ENCODE data around the gene SRD5A3. TPM values are rescaled to one million over a fixed set of nuclear protein-coding genes. Genes with fewer than 3 reads are reported as not detected.
A peak's percentile ranks its signal among the peaks of the same experiment; 100 is the strongest.

SRD5A3 gene
- total and polyA plus RNA-seq, 9 of the 15 experiments (the other 6 are each of a cell fraction or from before 2014, with no cell fraction given), result 2.5 to 37.0 (median 13.3) TPM

GRCh38 chr4:55358668-55359067 is 12.6 kb downstream of the SRD5A3 start (continued):
- TF ChIP-seq RERE (CRISPR knock-in tag; IDR thresholded peaks at IDR 0.05; ENCODE audit: borderline replicate concordance) (no peak), ZNF140 (CRISPR knock-in tag; IDR thresholded peaks at IDR 0.05) (no peak), SREBF2 (CRISPR knock-in tag; IDR thresholded peaks at IDR 0.05) (no peak), AFF1 (IDR thresholded peaks at IDR 0.05; ENCODE audit: low read depth in 1 of 2, partially characterized antibody in 2 of 2) (no peak), RBM17 (IDR thresholded peaks at IDR 0.05; ENCODE audit: borderline replicate concordance, low read depth, low read length) (no peak), ZBTB5 (IDR thresholded peaks at IDR 0.05) (no peak), MAFG (tag; conservative IDR thresholded peaks at IDR 0.05) (peak; percentile 91), ATF7 (IDR thresholded peaks at IDR 0.05) (0 out of 2 replicates have a peak, but pooled peaks have one; percentile 20), TSC22D4 (tag; IDR thresholded peaks at IDR 0.05) (no peak), ETV1 (tag; conservative IDR thresholded peaks at IDR 0.05; ENCODE audit: low read depth) (0 out of 2 replicates have a peak, but pooled peaks have one; percentile 9), EP300 (IDR thresholded peaks at IDR 0.05; ENCODE audit: low read length) (peak; percentile 41; the same call in 1 of the 2 replicates), RB1 (IDR thresholded peaks at IDR 0.05; ENCODE audit: low read depth) (no peak), SMARCB1 (IDR thresholded peaks at IDR 0.05; ENCODE audit: insufficient read length, low read depth) (no peak), HLTF (IDR thresholded peaks at IDR 0.05) (no peak), GATA2 (CRISPR knock-in tag; IDR thresholded peaks at IDR 0.05) (no peak), SMARCE1 (IDR thresholded peaks at IDR 0.05) (peak; percentile 50; the same call in 1 of the 2 replicates), NFRKB (IDR thresholded peaks at IDR 0.05; ENCODE audit: low read depth) (no peak), NR2C1 (IDR thresholded peaks at IDR 0.05) (no peak), NR2C1 (tag; IDR thresholded peaks at IDR 0.05) (peak; percentile 34; the same call in 1 of the 2 replicates), PHB2 (IDR thresholded peaks at IDR 0.05; ENCODE audit: low read depth) (no peak)
